GM23338 (cell line): ENCODE results near the gene GAR1. TPM values are rescaled to one million over a fixed set of nuclear protein-coding genes. Genes with fewer than 3 reads are reported as not detected.

ENCODE experiments used
- ATAC-seq: fragments of 200-7000 bp; cut with Tn5 transposase; 3 replicates; pipeline ENCODE4 v1.9.1; 2020
- DNase-seq: peaks from one replicate; pipeline ENCODE4 v3.0.0-alpha.2; 2015; ENCODE audit warnings: low spot score
- H2AFZ ChIP-seq: fragments of 200-600 bp; sonication (generic); 2 replicates; pipeline ENCODE4 v1.8.0; 2016; ENCODE audit warnings: antibody characterized with exemption, mild to moderate bottlenecking, moderate library complexity
- H3F3A ChIP-seq: fragments of 200-600 bp; sonication (generic); replicated peaks from 2 replicates; pipeline ENCODE4 v1.8.0; 2017; ENCODE audit warnings: antibody characterized with exemption, mixed run types, low read depth
- H3K27ac ChIP-seq: fragments of 200-600 bp; sonication (generic); 2 replicates; pipeline ENCODE4 v1.6.1; 2016; ENCODE audit warnings: low read depth
- H3K27me3 ChIP-seq: fragments of 200-600 bp; sonication (generic); 2 replicates; pipeline ENCODE4 v1.8.0; 2016; ENCODE audit warnings: mild to moderate bottlenecking, mixed run types, moderate library complexity; ENCODE audit not compliant: insufficient read depth
- H3K36me3 ChIP-seq: fragments of 200-600 bp; sonication (generic); 2 replicates; pipeline ENCODE4 v1.8.0; 2016; ENCODE audit warnings: mild to moderate bottlenecking; ENCODE audit not compliant: insufficient read depth
- H3K4me1 ChIP-seq: fragments of 200-600 bp; sonication (generic); 2 replicates; pipeline ENCODE4 v1.8.0; 2016; ENCODE audit warnings: mild to moderate bottlenecking, moderate library complexity; ENCODE audit not compliant: insufficient read depth
- H3K4me2 ChIP-seq: fragments of 200-600 bp; sonication (generic); 2 replicates; pipeline ENCODE4 v1.7.1; 2017; ENCODE audit warnings: mixed run types
- H3K4me3 ChIP-seq: fragments of 200-600 bp; sonication (generic); 2 replicates; pipeline ENCODE4 v1.6.1; 2016; ENCODE audit warnings: mixed run types
- H3K79me2 ChIP-seq: fragments of 200-600 bp; sonication (generic); replicated peaks from 2 replicates; pipeline ENCODE4 v1.8.0; 2017; ENCODE audit warnings: mild to moderate bottlenecking; ENCODE audit not compliant: insufficient read depth
- H3K9me2 ChIP-seq: fragments of 200-600 bp; sonication (generic); 2 replicates; pipeline ENCODE4 v1.8.0; 2017; ENCODE audit not compliant: insufficient read depth
- H4K20me1 ChIP-seq: fragments of 200-600 bp; sonication (generic); replicated peaks from 2 replicates; pipeline ENCODE4 v1.8.0; 2017; ENCODE audit warnings: mild to moderate bottlenecking; ENCODE audit not compliant: insufficient read depth
- H3K27ac Mint-ChIP-seq: 2 replicates; pipeline ENCODE4 v1.8.0; 2020; ENCODE audit warnings: inconsistent platforms, mild to moderate bottlenecking, moderate library complexity, mixed read lengths
- H3K27me3 Mint-ChIP-seq: 3 replicates; pipeline ENCODE4 v1.8.0; 2022; ENCODE audit warnings: low read depth, mild to moderate bottlenecking, moderate library complexity, mixed read lengths, inconsistent platforms; ENCODE audit not compliant: insufficient read depth, poor library complexity
- H3K36me3 Mint-ChIP-seq: 3 replicates; pipeline ENCODE4 v1.8.0; 2021; ENCODE audit warnings: low read depth, mild to moderate bottlenecking, inconsistent platforms, moderate library complexity, mixed read lengths
- H3K4me1 Mint-ChIP-seq: 3 replicates; pipeline ENCODE4 v1.8.0; 2020; ENCODE audit warnings: mild to moderate bottlenecking, inconsistent platforms, mixed read lengths
- H3K4me3 Mint-ChIP-seq: 3 replicates; pipeline ENCODE4 v1.8.0; 2021; ENCODE audit warnings: moderate library complexity, mild to moderate bottlenecking, inconsistent platforms, mixed read lengths
- H3K9me3 Mint-ChIP-seq: 3 replicates; pipeline ENCODE4 v1.8.0; 2020; ENCODE audit warnings: moderate library complexity, mild to moderate bottlenecking, inconsistent platforms, mixed read lengths
- CREB1 ChIP-seq: fragments of 250-450 bp; sonication (Bioruptor Pico); IDR thresholded peaks from 2 replicates; pipeline ENCODE4 v1.5.0; 2020; ENCODE audit warnings: low read depth, mild to moderate bottlenecking, moderate library complexity
- CTCF ChIP-seq, 2 experiments: fragments of 200-600 bp in 1 of 2; sonication (generic) in 1 of 2; conservative IDR thresholded peaks; 2 replicates each; pipeline versions ENCODE4 v1.5.1 to v1.6.1; 2016 to 2017; ENCODE audit warnings: antibody characterized with exemption in 2 of 2, low read depth in 2 of 2, mild to moderate bottlenecking in 2 of 2, moderate library complexity in 1 of 2
- ETS1 ChIP-seq: IDR thresholded peaks from 2 replicates; pipeline ENCODE4 v1.6.1; 2016; ENCODE audit warnings: antibody characterized with exemption
- EZH2 ChIP-seq: fragments of 200-600 bp; sonication (generic); IDR thresholded peaks from one replicate; pipeline ENCODE4 v1.8.0; 2017; ENCODE audit warnings: antibody characterized with exemption, mild to moderate bottlenecking, low read depth; ENCODE audit not compliant: unreplicated experiment
- EZH2phosphoT487 ChIP-seq: fragments of 200-600 bp; sonication (generic); IDR thresholded peaks from one replicate; pipeline ENCODE4 v1.8.1; 2018; ENCODE audit warnings: antibody characterized with exemption; ENCODE audit not compliant: unreplicated experiment
- JUNB ChIP-seq: IDR thresholded peaks from one replicate; pipeline ENCODE4 v1.6.1; 2016; ENCODE audit warnings: antibody characterized with exemption; ENCODE audit not compliant: unreplicated experiment
- NANOG ChIP-seq: IDR thresholded peaks from 2 replicates; pipeline ENCODE4 v1.6.1; 2016; ENCODE audit warnings: antibody characterized with exemption, borderline replicate concordance
- POLR2AphosphoS5 ChIP-seq: IDR thresholded peaks from 2 replicates; pipeline ENCODE4 v1.6.1; 2016; ENCODE audit warnings: antibody characterized with exemption, low read depth
- STAT1 ChIP-seq: IDR thresholded peaks from one replicate; pipeline ENCODE4 v1.6.1; 2016; ENCODE audit warnings: antibody characterized with exemption; ENCODE audit not compliant: unreplicated experiment
- ZNF114 ChIP-seq: fragments of 250-450 bp; sonication (Bioruptor Pico); IDR thresholded peaks from 2 replicates; pipeline ENCODE4 v1.5.0; 2020; ENCODE audit warnings: mild to moderate bottlenecking, moderate library complexity
- ZNF331 ChIP-seq: fragments of 250-450 bp; sonication (Bioruptor Pico); IDR thresholded peaks from 2 replicates; pipeline ENCODE4 v1.5.0; 2020; ENCODE audit warnings: low read depth, mild to moderate bottlenecking, moderate library complexity
- ZNF462 ChIP-seq: fragments of 250-450 bp; sonication (Bioruptor Pico); IDR thresholded peaks from 2 replicates; pipeline ENCODE4 v1.5.0; 2020; ENCODE audit warnings: mild to moderate bottlenecking, moderate library complexity
- polyA plus RNA-seq: library from polyadenylated mRNA; unstranded; fragments of >200 nt; fragmentation: Nextera tagmentation; extraction: Ambion mirVana; gene quantifications from 2 replicates; pipeline ENCODE4 v1.2.1, GENCODE V29; 2016
- total RNA-seq: library from RNA; depleted of rRNA; stranded (reverse); fragments of >200 nt; shearing (Covaris generic); gene quantifications from 2 replicates; pipeline ENCODE4 v1.2.3, GENCODE V29; 2014

Gene GAR1
- total and polyA plus RNA-seq, 2 experiments from 2014 or later: 13.8 to 98.7 TPM

- no peak for TF ChIP-seq ZNF114
- TF ChIP-seq POLR2AphosphoS5: no peak
- no peak for TF ChIP-seq JUNB
- no peak for TF ChIP-seq ETS1
- no peak for TF ChIP-seq EZH2phosphoT487
- no peak for TF ChIP-seq STAT1
- TF ChIP-seq CREB1: no peak
- no peak for TF ChIP-seq NANOG
- no peak for TF ChIP-seq ZNF331 (CRISPR knock-in tag)
- TF ChIP-seq EZH2: no peak
Observed at GRCh38 chr4:109872065-109872464, 56.5 kb downstream of the GAR1 start (continued).

GRCh38 chr4:109872950-109873656 is 57.5 kb downstream of the GAR1 start:
- Histone ChIP-seq H3K9me2 (peaks cover 4% of the 10 kb centered on the region; the same call in 1 of the 2 replicates), H3F3A (no peaks in the 10 kb centered on the region), H3K79me2 (no peaks in the 10 kb centered on the region), H3K4me2 (no peak overlapping the region), H3K4me3 (no peak overlapping the region), H4K20me1 (no peaks in the 10 kb centered on the region), H2AFZ (no peak overlapping the region), H3K36me3 (no peaks in the 10 kb centered on the region), H3K27ac (no peak overlapping the region), H3K27me3 (no peaks in the 10 kb centered on the region), H3K4me1 (no peaks in the 10 kb centered on the region)
- ATAC-seq: no peak
- Mint-ChIP-seq H3K27ac (no peak overlapping the region), H3K9me3 (no peaks in the 10 kb centered on the region; the same call in 2 of the 3 replicates), H3K4me3 (no peak overlapping the region), H3K4me1 (no peaks in the 10 kb centered on the region; the same call in 2 of the 3 replicates), H3K36me3 (no peaks in the 10 kb centered on the region), H3K27me3 (peaks cover 4% of the 10 kb centered on the region)
- DNase-seq: no peak
- TF ChIP-seq STAT1 (no peak), EZH2 (no peak), JUNB (no peak), ZNF462 (CRISPR knock-in tag) (no peak), POLR2AphosphoS5 (no peak), EZH2phosphoT487 (no peak), ETS1 (no peak), NANOG (no peak), CTCF (conservative IDR thresholded peaks at IDR 0.05; ENCODE audit: low read depth in 2 of 2) (no peak)
